Measurements from ENCODE around the gene SSTR4. TPM values are rescaled to one million over a fixed set of nuclear protein-coding genes. Genes with fewer than 3 reads are reported as not detected.

Gene SSTR4
- total and polyA plus RNA-seq, 9 of the 15 experiments (the other 6 are each of a cell fraction or from before 2014, with no cell fraction given) = not detected

GRCh38 chr20:23013429-23013828 lies 21.7 kb upstream of the SSTR4 start (continued):
- TF ChIP-seq THRA (IDR thresholded peaks at IDR 0.05) (no peak), MCM7 (IDR thresholded peaks at IDR 0.05) (no peak), SNIP1 (IDR thresholded peaks at IDR 0.05; ENCODE audit: low read depth) (no peak), C11orf30 (IDR thresholded peaks at IDR 0.05; ENCODE audit: low read depth) (peak; percentile 38; the same call in 1 of the 2 replicates), RBM15 (IDR thresholded peaks at IDR 0.05; ENCODE audit: insufficient read depth, low read length) (no peak), KDM5B (IDR thresholded peaks at IDR 0.05; ENCODE audit: insufficient replicate concordance, low read depth, low read length) (no peak), EWSR1 (IDR thresholded peaks at IDR 0.05; ENCODE audit: borderline replicate concordance, low read depth, partially characterized antibody) (no peak), NONO (IDR thresholded peaks at IDR 0.05; ENCODE audit: low read depth in 2 of 2, low read length in 1 of 2) (no peak), HMBOX1 (IDR thresholded peaks at IDR 0.05) (no peak), KAT8 (IDR thresholded peaks at IDR 0.05; ENCODE audit: low read depth) (no peak), KLF6 (CRISPR knock-in tag; IDR thresholded peaks at IDR 0.05; ENCODE audit: borderline replicate concordance) (no peak), MAFK (IDR thresholded peaks at IDR 0.05; ENCODE audit: low read length) (0 out of 2 replicates have a peak, but pooled peaks have one; percentile 42), NFE2L1 (tag; IDR thresholded peaks at IDR 0.05; ENCODE audit: borderline replicate concordance, low read depth) (peak; percentile 18; the same call in 1 of the 2 replicates)
